ENCODE measurements around the gene ATP6V0D1. TPM values are rescaled to one million over a fixed set of nuclear protein-coding genes. Genes with fewer than 3 reads are reported as not detected.

ATP6V0D1 gene
- total and polyA plus RNA-seq, 2 experiments from 2014 or later, result 20.6 to 68.7 TPM

DNA sequence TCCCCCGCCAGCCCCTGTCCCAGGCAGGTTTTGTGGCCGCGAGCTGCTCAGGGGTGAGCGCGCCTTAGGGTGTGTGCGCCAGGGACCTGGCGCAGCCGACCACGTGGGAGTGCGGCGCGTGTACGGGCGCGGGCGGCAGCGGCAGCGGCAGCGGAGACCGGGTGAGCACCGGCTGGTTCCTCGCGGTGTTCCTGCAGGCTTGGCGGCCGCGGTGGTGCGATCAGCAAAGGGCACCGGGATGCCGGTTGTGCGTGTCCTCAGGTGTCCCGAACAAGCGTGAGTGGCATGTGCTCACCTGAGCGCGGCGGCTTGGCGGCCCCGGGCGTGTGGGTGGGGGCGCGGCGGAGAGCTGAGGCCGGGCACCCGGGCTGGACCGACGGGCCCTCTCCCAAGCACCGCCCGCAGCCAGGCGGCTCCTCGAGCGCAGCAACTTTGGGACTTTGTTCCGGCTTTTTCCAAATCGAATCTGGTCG is 50.4 kb downstream of the ATP6V0D1 start (continued):
- TF ChIP-seq, protein P1, sequence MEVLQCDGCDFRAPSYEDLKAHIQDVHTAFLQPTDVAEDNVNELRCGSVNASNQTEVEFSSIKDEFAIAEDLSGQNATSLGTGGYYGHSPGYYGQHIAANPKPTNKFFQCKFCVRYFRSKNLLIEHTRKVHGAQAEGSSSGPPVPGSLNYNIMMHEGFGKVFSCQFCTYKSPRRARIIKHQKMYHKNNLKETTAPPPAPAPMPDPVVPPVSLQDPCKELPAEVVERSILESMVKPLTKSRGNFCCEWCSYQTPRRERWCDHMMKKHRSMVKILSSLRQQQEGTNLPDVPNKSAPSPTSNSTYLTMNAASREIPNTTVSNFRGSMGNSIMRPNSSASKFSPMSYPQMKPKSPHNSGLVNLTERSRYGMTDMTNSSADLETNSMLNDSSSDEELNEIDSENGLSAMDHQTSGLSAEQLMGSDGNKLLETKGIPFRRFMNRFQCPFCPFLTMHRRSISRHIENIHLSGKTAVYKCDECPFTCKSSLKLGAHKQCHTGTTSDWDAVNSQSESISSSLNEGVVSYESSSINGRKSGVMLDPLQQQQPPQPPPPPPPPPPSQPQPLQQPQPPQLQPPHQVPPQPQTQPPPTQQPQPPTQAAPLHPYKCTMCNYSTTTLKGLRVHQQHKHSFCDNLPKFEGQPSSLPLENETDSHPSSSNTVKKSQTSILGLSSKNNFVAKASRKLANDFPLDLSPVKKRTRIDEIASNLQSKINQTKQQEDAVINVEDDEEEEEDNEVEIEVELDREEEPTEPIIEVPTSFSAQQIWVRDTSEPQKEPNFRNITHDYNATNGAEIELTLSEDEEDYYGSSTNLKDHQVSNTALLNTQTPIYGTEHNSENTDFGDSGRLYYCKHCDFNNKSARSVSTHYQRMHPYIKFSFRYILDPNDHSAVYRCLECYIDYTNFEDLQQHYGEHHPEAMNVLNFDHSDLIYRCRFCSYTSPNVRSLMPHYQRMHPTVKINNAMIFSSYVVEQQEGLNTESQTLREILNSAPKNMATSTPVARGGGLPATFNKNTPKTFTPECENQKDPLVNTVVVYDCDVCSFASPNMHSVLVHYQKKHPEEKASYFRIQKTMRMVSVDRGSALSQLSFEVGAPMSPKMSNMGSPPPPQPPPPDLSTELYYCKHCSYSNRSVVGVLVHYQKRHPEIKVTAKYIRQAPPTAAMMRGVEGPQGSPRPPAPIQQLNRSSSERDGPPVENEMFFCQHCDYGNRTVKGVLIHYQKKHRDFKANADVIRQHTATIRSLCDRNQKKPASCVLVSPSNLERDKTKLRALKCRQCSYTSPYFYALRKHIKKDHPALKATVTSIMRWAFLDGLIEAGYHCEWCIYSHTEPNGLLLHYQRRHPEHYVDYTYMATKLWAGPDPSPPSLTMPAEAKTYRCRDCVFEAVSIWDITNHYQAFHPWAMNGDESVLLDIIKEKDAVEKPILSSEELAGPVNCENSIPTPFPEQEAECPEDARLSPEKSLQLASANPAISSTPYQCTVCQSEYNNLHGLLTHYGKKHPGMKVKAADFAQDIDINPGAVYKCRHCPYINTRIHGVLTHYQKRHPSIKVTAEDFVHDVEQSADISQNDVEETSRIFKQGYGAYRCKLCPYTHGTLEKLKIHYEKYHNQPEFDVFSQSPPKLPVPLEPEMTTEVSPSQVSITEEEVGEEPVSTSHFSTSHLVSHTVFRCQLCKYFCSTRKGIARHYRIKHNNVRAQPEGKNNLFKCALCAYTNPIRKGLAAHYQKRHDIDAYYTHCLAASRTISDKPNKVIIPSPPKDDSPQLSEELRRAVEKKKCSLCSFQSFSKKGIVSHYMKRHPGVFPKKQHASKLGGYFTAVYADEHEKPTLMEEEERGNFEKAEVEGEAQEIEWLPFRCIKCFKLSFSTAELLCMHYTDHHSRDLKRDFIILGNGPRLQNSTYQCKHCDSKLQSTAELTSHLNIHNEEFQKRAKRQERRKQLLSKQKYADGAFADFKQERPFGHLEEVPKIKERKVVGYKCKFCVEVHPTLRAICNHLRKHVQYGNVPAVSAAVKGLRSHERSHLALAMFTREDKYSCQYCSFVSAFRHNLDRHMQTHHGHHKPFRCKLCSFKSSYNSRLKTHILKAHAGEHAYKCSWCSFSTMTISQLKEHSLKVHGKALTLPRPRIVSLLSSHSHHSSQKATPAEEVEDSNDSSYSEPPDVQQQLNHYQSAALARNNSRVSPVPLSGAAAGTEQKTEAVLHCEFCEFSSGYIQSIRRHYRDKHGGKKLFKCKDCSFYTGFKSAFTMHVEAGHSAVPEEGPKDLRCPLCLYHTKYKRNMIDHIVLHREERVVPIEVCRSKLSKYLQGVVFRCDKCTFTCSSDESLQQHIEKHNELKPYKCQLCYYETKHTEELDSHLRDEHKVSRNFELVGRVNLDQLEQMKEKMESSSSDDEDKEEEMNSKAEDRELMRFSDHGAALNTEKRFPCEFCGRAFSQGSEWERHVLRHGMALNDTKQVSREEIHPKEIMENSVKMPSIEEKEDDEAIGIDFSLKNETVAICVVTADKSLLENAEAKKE (CRISPR knock-in tag; IDR thresholded peaks at IDR 0.05), result no peak
- TF ChIP-seq CREB1 (CRISPR knock-in tag; IDR thresholded peaks at IDR 0.05; ENCODE audit: low read depth), result no peak
- TF ChIP-seq, protein P2, sequence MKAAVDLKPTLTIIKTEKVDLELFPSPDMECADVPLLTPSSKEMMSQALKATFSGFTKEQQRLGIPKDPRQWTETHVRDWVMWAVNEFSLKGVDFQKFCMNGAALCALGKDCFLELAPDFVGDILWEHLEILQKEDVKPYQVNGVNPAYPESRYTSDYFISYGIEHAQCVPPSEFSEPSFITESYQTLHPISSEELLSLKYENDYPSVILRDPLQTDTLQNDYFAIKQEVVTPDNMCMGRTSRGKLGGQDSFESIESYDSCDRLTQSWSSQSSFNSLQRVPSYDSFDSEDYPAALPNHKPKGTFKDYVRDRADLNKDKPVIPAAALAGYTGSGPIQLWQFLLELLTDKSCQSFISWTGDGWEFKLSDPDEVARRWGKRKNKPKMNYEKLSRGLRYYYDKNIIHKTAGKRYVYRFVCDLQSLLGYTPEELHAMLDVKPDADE (IDR thresholded peaks at IDR 0.05), result no peak
- TF ChIP-seq, protein P3, sequence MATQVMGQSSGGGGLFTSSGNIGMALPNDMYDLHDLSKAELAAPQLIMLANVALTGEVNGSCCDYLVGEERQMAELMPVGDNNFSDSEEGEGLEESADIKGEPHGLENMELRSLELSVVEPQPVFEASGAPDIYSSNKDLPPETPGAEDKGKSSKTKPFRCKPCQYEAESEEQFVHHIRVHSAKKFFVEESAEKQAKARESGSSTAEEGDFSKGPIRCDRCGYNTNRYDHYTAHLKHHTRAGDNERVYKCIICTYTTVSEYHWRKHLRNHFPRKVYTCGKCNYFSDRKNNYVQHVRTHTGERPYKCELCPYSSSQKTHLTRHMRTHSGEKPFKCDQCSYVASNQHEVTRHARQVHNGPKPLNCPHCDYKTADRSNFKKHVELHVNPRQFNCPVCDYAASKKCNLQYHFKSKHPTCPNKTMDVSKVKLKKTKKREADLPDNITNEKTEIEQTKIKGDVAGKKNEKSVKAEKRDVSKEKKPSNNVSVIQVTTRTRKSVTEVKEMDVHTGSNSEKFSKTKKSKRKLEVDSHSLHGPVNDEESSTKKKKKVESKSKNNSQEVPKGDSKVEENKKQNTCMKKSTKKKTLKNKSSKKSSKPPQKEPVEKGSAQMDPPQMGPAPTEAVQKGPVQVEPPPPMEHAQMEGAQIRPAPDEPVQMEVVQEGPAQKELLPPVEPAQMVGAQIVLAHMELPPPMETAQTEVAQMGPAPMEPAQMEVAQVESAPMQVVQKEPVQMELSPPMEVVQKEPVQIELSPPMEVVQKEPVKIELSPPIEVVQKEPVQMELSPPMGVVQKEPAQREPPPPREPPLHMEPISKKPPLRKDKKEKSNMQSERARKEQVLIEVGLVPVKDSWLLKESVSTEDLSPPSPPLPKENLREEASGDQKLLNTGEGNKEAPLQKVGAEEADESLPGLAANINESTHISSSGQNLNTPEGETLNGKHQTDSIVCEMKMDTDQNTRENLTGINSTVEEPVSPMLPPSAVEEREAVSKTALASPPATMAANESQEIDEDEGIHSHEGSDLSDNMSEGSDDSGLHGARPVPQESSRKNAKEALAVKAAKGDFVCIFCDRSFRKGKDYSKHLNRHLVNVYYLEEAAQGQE (IDR thresholded peaks at IDR 0.05; ENCODE audit: unreplicated experiment), result no peak
- no peak; the same call in 1 of the 2 replicates for TF ChIP-seq POLR2AphosphoS5 (IDR thresholded peaks at IDR 0.05; ENCODE audit: low read depth)
- TF ChIP-seq JUNB (IDR thresholded peaks at IDR 0.05; ENCODE audit: unreplicated experiment), result no peak
- no peak for TF ChIP-seq EZH2phosphoT487 (IDR thresholded peaks at IDR 0.05; ENCODE audit: unreplicated experiment)
